Choroid plexus epithelial cell (primary cell): ENCODE data around the gene TPCN1.

ENCODE experiments used
- DNase-seq: peaks from one replicate; pipeline ENCODE4 v3.0.0-alpha.2; 2010; ENCODE audit warnings: low read depth
- H3K4me3 ChIP-seq: 2 replicates; pipeline ENCODE4 v1.5.1; 2011; ENCODE audit warnings: low read depth, mild to moderate bottlenecking, control low read depth, low read length, moderate library complexity
- CTCF ChIP-seq: conservative IDR thresholded peaks from 2 replicates; pipeline ENCODE4 v1.5.1; 2011; ENCODE audit warnings: low read depth, mild to moderate bottlenecking, control low read depth, inconsistent platforms, low read length, moderate library complexity

Gene TPCN1

GRCh38 chr12:113231235-113232088 is 10.2 kb downstream of the TPCN1 start:
- H3K4me3 ChIP-seq = no peak overlapping the region
- DNase-seq = peak; percentile 91
- TF ChIP-seq CTCF = no peak

DNA sequence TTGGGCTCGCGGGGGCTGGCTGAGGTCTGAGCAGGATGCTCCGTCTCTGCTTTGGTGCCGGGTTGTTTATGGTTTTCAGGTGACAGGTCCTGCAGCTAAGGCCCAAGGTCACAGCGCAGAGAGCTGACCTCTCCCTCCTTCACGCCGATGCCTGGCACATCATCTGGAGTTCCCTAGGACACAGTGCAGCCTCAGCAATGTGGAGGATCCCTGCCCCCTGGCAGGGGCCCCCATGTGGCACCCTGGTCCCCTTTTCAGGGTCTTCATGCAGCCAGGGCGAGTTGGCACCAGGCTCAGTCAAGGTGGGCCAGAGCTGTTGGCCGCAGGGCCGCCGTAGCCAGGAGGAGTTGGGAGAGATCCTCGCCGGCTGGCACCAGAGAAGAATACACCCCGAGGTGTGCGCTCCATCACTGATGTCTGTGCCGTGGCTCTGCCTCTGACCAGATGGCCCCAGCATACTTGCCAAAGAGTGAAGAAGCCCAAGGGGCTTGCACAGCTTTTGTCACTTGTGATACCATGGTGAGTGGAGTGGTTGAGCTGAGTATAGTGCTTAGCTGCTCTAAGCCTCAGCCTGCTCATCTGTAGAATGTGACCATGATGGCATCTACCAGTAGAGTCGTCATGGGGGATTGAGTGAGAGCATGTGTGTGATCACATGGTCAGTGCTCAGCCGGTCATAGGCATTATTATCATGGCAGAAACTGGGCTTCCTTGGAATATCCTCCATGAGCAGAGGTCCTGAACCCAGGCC is 11.0 kb downstream of the TPCN1 start:
- H3K4me3 ChIP-seq = no peak overlapping the region
- TF ChIP-seq CTCF = no peak

GRCh38 chr12:113232840-113233585 is 11.7 kb downstream of the TPCN1 start:
- TF ChIP-seq CTCF = no peak
- H3K4me3 ChIP-seq = no peak overlapping the region

More for the DNA sequence above, 11.0 kb downstream of the TPCN1 start:
- DNase-seq = no peak

GRCh38 chr12:113233967-113234366 is 12.7 kb downstream of the TPCN1 start:
- no peak overlapping the region for H3K4me3 ChIP-seq
- no peak for DNase-seq
- no peak for TF ChIP-seq CTCF

More at GRCh38 chr12:113232840-113233585, 11.7 kb downstream of the TPCN1 start:
- peak; percentile 73 for DNase-seq

DNA sequence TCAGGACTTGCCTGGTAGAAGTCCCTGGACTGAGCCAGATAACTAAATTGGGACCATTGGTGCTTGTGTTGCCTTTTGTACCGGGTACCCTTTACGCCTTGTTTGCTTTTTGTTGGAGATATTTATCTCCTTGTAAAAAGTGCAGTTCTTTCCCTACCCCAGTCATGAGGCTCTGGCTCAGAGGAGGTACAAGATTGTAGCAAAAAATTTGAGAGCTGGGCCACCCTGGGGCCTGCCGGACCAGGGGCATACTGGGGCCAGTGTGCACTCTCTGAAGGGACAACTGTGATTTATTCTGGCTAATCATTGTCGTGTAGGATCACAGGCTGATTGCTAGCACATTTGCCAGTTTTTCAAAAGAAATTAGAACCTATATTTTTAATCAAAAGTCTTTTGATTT is 13.2 kb downstream of the TPCN1 start:
- no peak overlapping the region for H3K4me3 ChIP-seq
- DNase-seq = no peak
- TF ChIP-seq CTCF = no peak

DNA sequence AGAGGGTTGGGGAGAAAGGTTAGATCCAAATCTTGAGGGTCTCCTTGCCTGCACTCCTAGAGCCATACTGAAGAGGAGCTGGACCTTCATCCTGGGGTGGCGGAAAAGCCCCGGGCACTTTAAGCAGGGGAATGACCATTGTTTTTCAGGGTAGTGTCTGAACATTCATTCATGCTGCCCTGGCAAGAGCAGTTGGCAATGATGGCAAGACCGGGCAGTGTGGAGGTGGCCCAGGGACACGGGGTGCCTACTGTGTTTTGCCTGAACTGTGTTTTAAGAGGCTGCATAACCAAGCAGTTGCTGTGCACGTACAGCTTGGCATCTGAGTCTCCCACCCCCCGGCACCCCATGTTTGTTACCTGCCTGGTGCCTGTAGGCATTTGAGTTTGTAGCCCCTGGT is 14.7 kb downstream of the TPCN1 start:
- no peak for DNase-seq
- no peak for TF ChIP-seq CTCF

More for the DNA sequence above, 14.7 kb downstream of the TPCN1 start:
- H3K4me3 ChIP-seq = no peak overlapping the region
